Measurements from ENCODE around the gene BTRC.

BTRC gene

GRCh38 chr10:101572785-101573184 is 218.8 kb downstream of the BTRC start:
- Histone ChIP-seq H3K27ac (replicated peaks) (no peak overlapping the region), H3K27me3 (ENCODE audit: insufficient read depth, poor library complexity, severe bottlenecking) (peaks cover 17% of the 10 kb centered on the region), H3K4me3 (replicated peaks; ENCODE audit: insufficient read depth, low read length) (no peak overlapping the region)
- TF ChIP-seq POLR2AphosphoS5 (IDR thresholded peaks at IDR 0.05; ENCODE audit: low read depth) (no peak), REST (IDR thresholded peaks at IDR 0.05; ENCODE audit: insufficient replicate concordance, low read depth) (no peak), CTCF (IDR thresholded peaks at IDR 0.05; ENCODE audit: insufficient read depth, low read length) (no peak), GABPA (IDR thresholded peaks at IDR 0.05; ENCODE audit: low read depth) (no peak), SPI1 (IDR thresholded peaks at IDR 0.05; ENCODE audit: borderline replicate concordance, low read depth) (no peak)
- DNase-seq (ENCODE audit: low read depth in 1 of 2, low spot score in 1 of 2): no peak

GRCh38 chr10:101573885-101574753 is 220.2 kb downstream of the BTRC start:
- Histone ChIP-seq H3K27me3 (ENCODE audit: insufficient read depth, poor library complexity, severe bottlenecking) (peaks cover 9% of the 10 kb centered on the region), H3K27ac (replicated peaks) (no peak overlapping the region), H3K4me3 (replicated peaks; ENCODE audit: insufficient read depth, low read length) (no peak overlapping the region)
- TF ChIP-seq REST (IDR thresholded peaks at IDR 0.05; ENCODE audit: insufficient replicate concordance, low read depth) (no peak), GABPA (IDR thresholded peaks at IDR 0.05; ENCODE audit: low read depth) (no peak), CTCF (IDR thresholded peaks at IDR 0.05; ENCODE audit: insufficient read depth, low read length) (no peak), SPI1 (IDR thresholded peaks at IDR 0.05; ENCODE audit: borderline replicate concordance, low read depth) (no peak), POLR2AphosphoS5 (IDR thresholded peaks at IDR 0.05; ENCODE audit: low read depth) (no peak)
- no peak for DNase-seq (ENCODE audit: low read depth in 1 of 2, low spot score in 1 of 2)

GRCh38 chr10:101575091-101575490 is 221.1 kb downstream of the BTRC start:
- DNase-seq (ENCODE audit: low read depth in 1 of 2, low spot score in 1 of 2): no peak
- Histone ChIP-seq H3K27ac (replicated peaks) (no peak overlapping the region), H3K4me3 (replicated peaks; ENCODE audit: insufficient read depth, low read length) (no peak overlapping the region), H3K27me3 (ENCODE audit: insufficient read depth, poor library complexity, severe bottlenecking) (no peaks in the 10 kb centered on the region)
- no peak for TF ChIP-seq CTCF (IDR thresholded peaks at IDR 0.05; ENCODE audit: insufficient read depth, low read length)
- no peak for TF ChIP-seq GABPA (IDR thresholded peaks at IDR 0.05; ENCODE audit: low read depth)
- TF ChIP-seq REST (IDR thresholded peaks at IDR 0.05; ENCODE audit: insufficient replicate concordance, low read depth): no peak
- no peak for TF ChIP-seq SPI1 (IDR thresholded peaks at IDR 0.05; ENCODE audit: borderline replicate concordance, low read depth)
- TF ChIP-seq POLR2AphosphoS5 (IDR thresholded peaks at IDR 0.05; ENCODE audit: low read depth): no peak

Data from HL-60 (cell line).